GM19468 (cell line): ENCODE data around the gene MAP4K2.

Experiments
- ATAC-seq: cut with Tn5 transposase; IDR thresholded peaks from one replicate; pipeline ENCODE4 v1.9.1; 2021; ENCODE audit warnings: mild to moderate bottlenecking, moderate library complexity, moderate number of reproducible peaks; ENCODE audit not compliant: unreplicated experiment; ENCODE audit errors: extremely low read depth

Gene MAP4K2

GRCh38 chr11:64743591-64744543 is 59.1 kb downstream of the MAP4K2 start, which contains the start of gene RASGRP2:
RASGRP2 (minus strand) TSS chr11:64744142; CDS start chr11:64742866, 1,276 bp downstream.
- no peak for ATAC-seq

DNA sequence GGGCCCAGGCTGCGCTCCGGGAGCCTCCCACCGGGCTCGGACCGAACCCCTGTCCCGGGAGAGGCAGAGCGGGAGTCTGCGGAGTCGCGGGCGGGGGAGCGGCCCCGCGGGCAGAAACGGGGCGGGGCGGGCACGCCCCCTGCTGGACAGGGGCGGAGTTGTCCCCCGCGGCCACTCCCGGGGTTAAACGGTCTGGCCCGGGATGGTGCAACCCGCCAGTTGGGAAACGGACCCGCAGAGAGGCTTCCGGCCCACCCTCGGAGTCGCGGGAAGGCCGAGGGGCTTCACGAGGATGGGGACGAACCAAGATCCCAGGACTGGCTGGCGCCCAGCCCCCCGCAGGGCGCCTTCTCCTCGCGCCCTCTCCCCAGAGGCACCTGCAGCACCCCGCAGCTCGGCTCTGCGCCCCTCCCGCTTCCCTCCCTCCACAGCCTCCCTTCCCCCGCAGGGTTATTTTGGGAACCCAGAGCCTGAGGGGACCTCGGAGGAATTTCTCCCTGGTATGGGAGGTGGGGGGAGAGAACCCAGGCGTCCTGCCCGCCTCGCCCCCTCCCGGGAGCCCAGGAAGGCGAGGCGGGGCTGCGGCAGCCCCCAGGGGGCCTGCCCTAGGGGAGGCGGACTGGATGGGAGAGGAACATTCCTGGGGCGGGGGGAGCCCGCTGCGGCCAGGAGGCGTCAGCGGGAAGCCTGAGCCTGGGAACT is 60.0 kb downstream of the MAP4K2 start:
- ATAC-seq: no peak

DNA sequence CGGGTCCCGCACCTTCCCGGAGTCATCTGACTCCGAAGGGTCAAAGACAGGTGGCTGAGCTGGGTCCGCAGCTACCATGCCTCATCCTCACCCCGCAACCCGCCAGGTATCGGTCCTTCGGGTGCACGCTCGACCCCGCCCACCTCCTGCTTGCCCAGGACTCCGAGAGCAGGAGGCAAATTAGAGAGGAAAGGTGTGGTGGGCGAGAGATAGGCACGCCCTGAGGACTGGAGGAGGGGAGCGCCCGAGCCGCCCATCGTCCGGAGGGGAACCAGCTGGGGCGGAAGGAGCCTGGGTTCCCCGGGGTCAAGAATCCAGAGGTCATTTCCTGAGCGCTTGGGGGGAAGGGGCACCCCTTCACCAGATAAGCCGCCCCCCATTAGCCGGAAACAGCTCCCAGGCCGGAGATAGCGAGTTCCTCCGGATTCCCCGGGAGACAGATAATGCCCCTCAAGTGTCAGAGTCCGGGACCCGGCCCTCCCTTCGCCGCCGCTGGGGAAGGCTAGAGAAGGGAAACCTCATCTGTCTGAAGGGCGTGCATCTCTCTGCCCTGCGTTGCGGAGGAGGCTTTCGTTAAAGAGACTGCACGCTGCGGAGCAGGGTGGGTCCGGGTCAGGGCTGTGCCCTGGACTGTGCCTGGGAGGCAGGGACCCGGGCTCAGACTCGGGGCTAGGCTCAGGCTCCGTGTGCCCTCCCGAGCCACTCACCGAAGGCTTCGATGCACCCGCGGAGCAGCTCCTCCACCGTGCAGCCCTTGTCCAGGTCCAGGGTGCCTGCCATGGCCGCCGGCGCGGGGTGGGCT is 60.7 kb downstream of the MAP4K2 start:
- no peak for ATAC-seq

DNA sequence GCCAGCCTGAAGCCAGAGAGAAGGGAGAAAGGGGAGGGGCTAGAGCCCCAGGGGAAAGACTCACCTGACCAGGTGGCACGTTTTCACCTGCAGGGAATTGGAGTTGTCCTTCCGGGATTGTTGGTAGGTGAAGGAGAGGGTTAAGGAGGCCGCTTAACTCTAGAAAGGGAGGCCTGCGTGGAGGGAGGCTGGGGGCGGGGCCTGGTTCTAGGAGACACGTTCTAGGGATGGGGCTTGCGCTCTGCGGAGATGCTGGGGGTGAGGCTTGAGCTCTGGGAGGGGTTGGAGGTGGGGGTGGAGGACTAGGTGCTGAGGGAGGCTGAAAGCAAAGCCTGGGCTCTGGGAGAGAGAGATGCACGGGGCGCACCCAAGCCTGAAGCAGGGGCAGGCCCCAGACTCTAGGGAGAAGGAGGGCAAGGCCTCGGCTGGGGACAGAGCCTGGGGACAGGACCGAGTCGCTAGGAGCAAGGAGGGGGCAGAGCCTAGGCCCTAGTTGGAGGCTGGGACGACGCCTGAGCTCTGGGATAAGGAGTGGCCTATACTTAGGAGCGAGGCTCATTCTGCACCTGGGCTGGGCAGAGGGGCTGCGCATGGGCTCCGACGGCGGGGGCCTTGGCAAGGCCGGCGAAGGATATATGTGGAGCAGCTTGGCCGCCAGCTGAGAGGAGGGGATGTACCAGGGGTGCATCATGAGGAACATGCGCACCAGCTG is 61.5 kb downstream of the MAP4K2 start:
- no peak for ATAC-seq

DNA sequence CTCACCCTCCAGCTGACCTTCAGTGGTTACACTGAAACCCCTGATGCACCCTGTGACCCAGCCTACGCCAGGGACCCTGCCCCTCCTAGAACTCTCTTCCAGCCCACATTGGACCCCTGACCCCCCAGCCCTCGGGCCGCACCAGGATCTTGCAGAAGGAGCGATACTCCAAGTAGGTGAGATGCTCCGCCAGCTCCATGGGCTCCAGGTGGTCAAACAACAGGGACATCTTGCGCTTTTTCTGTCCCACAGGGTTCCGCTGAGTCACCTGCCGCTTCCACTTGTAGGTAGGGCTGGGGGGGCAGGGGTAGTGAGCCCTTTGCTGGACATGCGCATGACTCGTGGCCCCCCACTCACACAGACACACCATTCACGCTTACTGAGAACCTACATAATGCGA is 63.1 kb downstream of the MAP4K2 start:
- no peak for ATAC-seq

GRCh38 chr11:64736654-64737053 is 66.4 kb downstream of the MAP4K2 start:
- no peak for ATAC-seq

DNA sequence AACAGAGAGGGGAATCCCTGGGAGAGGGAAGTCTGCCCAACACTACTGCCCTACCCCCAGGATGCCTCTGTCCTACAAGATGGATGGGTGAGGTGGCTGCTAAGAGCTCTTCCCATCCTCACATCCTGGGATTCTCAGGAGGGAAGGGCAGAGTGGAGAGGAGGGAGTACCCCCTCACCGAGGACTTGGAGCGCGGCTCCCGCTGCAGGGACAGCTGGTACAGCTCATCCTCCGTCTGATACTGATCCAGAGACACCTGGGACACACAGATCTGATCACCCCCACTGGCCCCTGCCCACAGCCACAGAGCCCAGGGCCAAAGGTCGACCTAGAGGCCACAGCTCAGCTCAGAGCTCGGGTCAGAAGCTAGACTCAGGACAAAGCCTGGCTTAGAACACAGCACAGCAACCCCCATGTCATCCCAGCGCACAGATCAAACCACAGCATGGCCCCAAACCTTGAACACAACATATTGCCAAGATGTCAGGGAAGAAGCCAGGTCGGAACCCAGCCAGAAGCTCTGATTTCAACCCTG is 67.2 kb downstream of the MAP4K2 start:
- no peak for ATAC-seq
